SH-SY5Y (cell line): Measurements from ENCODE around the gene UBA7.

ENCODE experiments used
- GATA2 ChIP-seq: IDR thresholded peaks from 2 replicates; pipeline ENCODE4 v1.6.1; 2011; ENCODE audit warnings: mild to moderate bottlenecking, low read depth, low read length
- GATA3 ChIP-seq: IDR thresholded peaks from 2 replicates; pipeline ENCODE4 v1.6.1; 2011; ENCODE audit warnings: low read depth, mild to moderate bottlenecking, low read length, moderate library complexity

DNA sequence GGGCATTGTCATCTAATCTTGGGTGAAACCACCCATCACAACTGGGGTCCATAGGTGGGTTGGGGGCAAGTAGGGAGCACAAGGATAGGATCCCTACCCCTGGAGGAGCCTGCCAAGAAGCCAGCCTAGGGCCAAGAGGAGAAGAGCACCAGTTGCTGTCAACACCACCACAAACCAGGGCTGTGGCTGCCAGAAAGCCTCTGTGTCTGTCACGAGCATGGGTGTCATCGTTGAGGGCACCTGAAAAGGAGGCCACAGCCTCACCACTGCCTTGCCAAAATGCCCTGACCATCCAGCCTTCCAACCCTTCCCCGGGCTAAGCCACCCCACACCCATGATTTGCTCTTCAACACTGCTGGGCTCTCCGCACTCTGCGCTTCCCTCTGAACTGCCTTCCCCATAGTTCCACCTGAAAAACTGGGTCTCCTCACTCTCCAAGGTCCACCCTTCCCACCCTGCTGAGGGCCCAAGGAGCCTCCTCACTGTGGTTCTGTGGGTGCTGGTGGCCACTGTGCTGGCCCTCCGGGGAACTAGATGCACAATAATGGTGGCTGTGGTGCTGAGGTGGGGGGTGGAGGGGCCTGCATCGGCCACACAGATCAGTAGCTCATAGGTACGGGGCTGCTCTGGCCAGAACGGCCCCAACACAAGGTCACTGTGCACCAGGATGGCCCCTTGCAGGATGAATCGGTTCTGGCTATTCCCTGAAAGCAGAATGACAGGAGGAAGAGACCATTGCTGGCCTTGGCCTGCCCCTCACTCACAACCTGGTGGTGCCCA, 21.2 kb downstream of the UBA7 start:
- no peak for TF ChIP-seq GATA2
- TF ChIP-seq GATA3 = no peak
